Activated gamma-delta T cell (primary cell): ENCODE measurements around the gene ODAD4.
A peak's percentile ranks its signal among the peaks of the same experiment; 100 is the strongest.

ENCODE experiments used
- DNase-seq: peaks from one replicate; lab custom pipeline; 2025; lab: John Stamatoyannopoulos, UW
- total RNA-seq, 2 donors: gene quantifications; one replicate each; lab custom pipeline; 2026; lab: John Stamatoyannopoulos, UW

The ODAD4 gene, protein sequence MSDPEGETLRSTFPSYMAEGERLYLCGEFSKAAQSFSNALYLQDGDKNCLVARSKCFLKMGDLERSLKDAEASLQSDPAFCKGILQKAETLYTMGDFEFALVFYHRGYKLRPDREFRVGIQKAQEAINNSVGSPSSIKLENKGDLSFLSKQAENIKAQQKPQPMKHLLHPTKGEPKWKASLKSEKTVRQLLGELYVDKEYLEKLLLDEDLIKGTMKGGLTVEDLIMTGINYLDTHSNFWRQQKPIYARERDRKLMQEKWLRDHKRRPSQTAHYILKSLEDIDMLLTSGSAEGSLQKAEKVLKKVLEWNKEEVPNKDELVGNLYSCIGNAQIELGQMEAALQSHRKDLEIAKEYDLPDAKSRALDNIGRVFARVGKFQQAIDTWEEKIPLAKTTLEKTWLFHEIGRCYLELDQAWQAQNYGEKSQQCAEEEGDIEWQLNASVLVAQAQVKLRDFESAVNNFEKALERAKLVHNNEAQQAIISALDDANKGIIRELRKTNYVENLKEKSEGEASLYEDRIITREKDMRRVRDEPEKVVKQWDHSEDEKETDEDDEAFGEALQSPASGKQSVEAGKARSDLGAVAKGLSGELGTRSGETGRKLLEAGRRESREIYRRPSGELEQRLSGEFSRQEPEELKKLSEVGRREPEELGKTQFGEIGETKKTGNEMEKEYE
- 0.56 to 1.0 reads per million in 2 donors for total RNA-seq

DNA sequence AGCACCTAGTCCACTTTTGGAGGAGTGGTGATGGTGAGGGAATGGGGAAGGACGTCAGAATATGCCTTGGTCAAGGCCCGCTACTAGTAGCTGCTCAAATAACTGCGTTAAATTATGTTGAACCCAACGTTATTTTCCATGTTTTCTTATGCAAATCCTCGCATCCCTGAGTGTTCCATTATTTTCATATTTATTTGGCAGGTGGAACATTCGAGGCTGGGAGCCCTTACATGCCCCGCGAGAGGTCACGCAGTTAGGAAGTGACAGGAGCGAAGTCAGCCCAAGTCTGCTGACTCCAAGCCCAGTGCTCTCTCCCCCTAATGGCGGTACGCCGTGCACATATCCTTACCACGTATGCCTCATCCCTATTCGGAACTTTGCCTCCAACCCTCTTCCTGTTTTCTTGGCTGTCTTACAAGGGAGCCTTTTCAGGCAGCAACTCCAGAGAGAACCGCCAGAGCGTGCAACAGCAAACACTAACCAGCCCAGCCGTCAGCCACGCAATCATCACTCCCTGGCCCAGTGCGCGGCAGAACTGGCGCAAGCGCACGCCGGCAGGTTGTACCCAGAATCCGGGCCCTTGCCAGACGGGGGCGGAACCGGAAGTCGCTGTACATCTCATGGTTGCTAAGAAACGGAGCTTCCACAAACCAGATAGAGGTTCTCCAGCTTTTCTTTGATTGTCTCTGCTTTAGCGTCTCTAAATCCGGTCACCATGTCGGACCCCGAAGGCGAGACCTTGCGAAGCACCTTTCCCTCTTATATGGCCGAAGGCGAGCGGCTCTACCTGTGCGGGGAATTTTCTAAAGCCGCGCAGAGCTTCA is at the start of gene ODAD4:
ODAD4 (plus strand) TSS at position 609 of the 824 bp plus-strand sequence; CDS start at position 716, 107 bp downstream.
- DNase-seq: peak; percentile 88

- no peak for DNase-seq
Measured at GRCh38 chr17:41882756-41883155, 47.7 kb upstream of the ODAD4 start.

DNA sequence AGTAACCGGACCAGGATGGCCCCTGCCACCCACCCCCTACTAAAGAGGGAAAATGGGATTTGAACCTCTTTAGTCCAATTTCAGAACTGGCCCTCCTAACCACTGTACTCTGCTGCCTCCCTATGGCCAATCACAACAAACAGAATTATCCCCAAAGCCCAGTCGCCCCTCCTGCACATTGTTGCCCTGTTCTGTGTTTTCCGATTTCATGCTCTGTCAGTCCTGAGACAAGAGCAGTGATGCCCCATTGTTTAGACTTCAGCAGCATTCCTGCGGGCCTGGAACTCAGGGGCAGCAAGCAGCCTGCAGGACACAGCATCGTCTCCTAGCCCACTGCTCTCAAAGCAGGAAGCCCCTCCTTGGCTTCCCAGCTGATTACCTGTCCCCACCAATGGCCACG is 44.7 kb upstream of the ODAD4 start:
- no peak for DNase-seq

GRCh38 chr17:41888332-41888965 is 42.0 kb upstream of the ODAD4 start:
- no peak for DNase-seq

- no peak for DNase-seq
Measured at GRCh38 chr17:41891135-41892020, 39.0 kb upstream of the ODAD4 start.

DNA sequence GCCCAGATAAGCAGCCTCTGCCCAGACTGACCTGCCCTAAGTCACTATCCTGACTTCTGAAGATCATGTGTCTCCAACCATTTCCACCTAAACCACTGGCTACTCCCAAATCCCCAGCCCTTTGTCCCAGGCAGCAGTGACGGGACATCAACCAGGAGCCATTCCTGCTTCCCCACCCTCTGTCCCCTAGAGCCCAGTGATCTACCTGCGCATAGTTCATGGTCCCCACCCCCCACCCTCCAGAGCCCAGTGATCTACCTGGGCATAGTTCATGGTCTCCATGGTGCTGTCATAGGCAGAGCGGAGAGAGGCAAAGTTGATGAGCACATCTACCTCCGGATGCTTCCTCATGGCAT is 38.4 kb upstream of the ODAD4 start:
- DNase-seq: no peak

DNA sequence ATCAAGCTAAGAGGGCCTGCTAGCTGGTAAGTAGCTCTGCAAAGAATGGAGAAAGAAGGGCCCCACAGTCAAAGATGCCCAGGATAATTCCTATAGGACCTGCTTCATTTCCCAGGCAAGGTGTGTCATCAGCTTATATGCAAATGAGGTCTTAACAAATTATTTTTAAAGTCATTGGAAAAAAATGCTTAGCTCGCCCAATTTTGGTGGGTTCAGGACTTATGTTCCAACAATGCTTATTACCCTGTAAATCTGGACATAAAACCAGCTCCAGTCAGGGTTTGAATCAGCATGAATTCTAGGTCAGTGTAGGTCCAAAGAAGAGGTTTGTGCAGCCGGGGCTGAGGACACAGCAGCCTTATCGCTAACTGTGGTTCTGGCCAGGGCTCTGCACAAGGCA is 37.0 kb upstream of the ODAD4 start:
- DNase-seq: no peak

- no peak for DNase-seq
Measured at GRCh38 chr17:41894791-41895331, 35.6 kb upstream of the ODAD4 start.

GRCh38 chr17:41895617-41896016 is 34.8 kb upstream of the ODAD4 start:
- no peak for DNase-seq

GRCh38 chr17:41896726-41897125 is 33.7 kb upstream of the ODAD4 start:
- no peak for DNase-seq

- no peak for DNase-seq
Measured at GRCh38 chr17:41901646-41902045, 28.8 kb upstream of the ODAD4 start.

GRCh38 chr17:41904242-41904841 is 26.1 kb upstream of the ODAD4 start:
- DNase-seq: no peak

DNA sequence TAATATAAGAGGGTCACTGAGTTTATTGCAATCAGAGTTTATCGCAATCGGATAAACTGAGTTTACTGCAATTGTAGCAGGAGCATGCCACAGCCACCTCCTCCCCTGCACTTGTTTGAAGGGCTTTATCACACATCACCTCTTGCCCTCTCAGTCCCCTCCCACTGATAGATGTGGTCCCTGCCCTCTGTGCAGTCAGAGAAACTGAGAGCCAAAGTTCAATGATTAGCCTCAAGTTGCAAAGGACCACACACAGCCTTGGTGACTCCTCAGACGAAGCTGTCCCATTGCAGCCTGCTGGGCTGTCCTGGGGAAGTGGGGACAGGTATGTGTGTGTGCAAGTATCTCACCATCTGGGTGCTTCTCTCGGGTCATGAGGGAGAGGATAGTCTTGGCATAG is 25.2 kb upstream of the ODAD4 start:
- DNase-seq: no peak

DNA sequence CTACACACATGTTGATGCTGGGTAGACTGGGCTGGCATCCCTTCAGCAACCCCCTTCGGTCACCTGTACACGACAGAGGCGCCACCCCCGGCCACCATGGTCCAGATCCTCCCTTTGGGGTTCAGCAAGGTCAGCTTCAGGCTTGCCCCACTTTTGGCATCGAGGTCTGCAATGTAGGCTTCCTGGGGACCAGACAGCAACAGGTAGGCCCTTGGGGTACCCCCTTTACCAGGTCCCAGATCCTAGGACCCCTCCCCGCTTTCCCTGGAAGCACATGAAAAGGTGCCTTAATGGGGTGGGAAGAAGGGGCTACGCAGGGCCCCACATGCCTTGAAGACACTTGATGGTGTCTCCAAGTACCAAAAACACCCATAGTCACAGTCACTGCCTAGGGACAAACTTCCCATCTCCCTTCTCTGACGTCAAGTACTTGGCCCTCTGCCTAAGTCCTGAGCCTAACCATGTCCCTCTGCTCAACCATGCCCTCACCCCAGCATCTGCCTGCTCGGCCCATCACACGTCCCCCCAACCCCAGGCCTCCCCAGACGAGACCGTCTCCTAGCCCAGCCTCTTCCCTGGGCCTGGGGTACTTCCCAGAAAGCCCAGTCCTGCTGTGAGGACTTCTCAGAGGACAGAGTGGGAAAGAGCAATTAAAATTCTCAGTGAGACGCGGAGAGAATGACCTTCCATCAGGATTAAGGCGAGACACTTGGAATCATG is 23.8 kb upstream of the ODAD4 start:
- DNase-seq: no peak

- no peak for DNase-seq
Measured at GRCh38 chr17:41907185-41907556, 23.2 kb upstream of the ODAD4 start.

DNA sequence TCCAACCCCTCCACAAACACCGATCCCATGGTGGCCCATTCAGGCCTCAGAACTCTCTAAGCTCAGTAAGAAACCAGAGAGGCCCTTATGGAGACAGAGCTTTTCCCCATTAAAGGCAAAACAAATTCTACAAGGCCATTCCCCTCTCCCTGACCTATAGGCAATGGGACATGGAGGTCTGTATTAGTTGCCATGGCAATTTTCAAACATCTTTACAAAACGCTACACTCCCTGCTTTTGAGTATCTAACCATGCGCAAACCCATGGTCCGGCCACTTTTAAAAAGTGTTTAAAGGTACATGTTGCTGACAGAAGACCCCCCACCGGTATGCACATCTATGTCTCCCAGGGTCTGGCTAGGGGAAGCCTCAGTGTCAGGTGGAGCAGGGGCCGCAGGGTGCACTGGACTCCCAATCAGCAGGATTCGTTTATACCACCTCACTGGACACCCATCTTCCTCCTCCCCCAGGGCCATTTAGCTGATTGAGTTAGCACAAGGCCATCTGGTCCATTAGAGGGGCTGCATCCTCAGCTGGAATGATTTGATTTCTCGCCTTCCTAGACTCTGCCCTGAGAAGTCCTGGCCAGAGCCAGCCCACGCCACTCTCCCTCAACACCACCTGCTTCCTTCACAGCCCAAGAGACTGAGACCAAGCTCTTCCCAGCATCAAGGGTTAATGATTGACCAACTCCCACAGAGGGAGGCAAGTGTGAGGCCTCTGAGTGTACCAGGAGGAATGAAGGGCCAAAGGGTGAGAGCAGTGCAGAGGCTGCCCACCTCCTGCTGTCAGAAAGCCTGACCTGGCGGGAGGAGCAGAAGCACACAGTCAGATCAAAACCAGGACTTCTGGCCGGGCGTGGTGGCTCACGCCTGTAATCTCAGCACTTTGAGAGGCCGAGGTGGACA is 22.5 kb upstream of the ODAD4 start:
- DNase-seq: no peak

- no peak for DNase-seq
Measured at GRCh38 chr17:41909088-41909487, 21.3 kb upstream of the ODAD4 start.

DNA sequence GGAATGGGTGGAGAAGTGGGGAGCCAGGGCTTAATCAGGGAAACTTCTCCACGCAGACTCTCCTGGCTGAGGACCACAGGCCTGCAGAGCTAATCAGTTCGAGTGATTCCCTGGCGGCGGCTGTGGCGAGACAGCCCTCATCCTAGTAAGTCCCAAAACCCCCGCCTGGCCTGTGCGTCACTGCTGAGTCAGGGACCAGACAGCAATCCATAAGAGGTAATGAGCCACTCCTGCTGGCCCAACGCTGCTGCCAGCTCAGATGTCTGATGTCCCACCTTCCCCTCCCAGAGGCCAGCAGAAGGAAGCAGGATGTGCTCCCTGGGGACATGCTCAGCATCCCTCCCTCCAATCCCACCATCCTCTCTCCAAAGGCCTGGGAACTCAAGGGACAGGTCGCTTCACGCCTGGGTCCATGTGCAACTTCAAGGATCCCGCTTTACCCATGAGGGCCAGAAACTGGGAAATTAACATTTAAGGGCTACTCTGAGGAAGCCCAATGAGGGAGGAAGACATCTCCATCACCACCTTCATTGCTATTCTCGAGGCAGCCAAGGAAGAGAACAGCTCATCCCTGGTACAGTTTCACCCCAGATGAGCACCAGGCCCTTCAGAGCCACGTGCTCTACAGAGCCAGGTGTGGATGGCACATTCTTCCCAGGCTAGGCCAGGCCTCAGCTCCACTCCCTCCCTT is 19.6 kb upstream of the ODAD4 start:
- DNase-seq: no peak
